ENCODE measurements around the gene MACROD2. TPM values are rescaled to one million over a fixed set of nuclear protein-coding genes. Genes with fewer than 3 reads are reported as not detected.
A peak's percentile ranks its signal among the peaks of the same experiment; 100 is the strongest.

Gene MACROD2
- total and polyA plus RNA-seq, 4 donors = 13.0 to 67.1 (median 20.7) TPM

- Histone ChIP-seq H3K9ac (ENCODE audit: insufficient read depth in 1 of 2, low read length in 2 of 2) (no peak overlapping the region), H3K36me3 (ENCODE audit: control insufficient read depth in 4 of 4, insufficient read depth in 4 of 4, low read length in 4 of 4) (no peaks in the 10 kb centered on the region), H3K4me3 (no peak overlapping the region), H3K27me3 (ENCODE audit: control insufficient read depth in 3 of 3, insufficient read depth in 3 of 3, low read length in 2 of 3) (no peaks in the 10 kb centered on the region), H3K4me1 (ENCODE audit: control insufficient read depth in 5 of 5, insufficient read depth in 5 of 5, low read length in 5 of 5) (peaks cover 0 to 5% (median 0%) of the 10 kb centered on the region in 5 donors), H3K27ac (ENCODE audit: low read depth in 1 of 2, low read length in 1 of 2) (no peak overlapping the region), H3K9me3 (ENCODE audit: control insufficient read depth in 4 of 4, insufficient read depth in 3 of 4, low read length in 3 of 4) (no peaks in the 10 kb centered on the region)
- 56 to 58% methylated on average over 3 of the region's 3 CpGs for WGBS, 2 donors
- TF ChIP-seq, protein P1, sequence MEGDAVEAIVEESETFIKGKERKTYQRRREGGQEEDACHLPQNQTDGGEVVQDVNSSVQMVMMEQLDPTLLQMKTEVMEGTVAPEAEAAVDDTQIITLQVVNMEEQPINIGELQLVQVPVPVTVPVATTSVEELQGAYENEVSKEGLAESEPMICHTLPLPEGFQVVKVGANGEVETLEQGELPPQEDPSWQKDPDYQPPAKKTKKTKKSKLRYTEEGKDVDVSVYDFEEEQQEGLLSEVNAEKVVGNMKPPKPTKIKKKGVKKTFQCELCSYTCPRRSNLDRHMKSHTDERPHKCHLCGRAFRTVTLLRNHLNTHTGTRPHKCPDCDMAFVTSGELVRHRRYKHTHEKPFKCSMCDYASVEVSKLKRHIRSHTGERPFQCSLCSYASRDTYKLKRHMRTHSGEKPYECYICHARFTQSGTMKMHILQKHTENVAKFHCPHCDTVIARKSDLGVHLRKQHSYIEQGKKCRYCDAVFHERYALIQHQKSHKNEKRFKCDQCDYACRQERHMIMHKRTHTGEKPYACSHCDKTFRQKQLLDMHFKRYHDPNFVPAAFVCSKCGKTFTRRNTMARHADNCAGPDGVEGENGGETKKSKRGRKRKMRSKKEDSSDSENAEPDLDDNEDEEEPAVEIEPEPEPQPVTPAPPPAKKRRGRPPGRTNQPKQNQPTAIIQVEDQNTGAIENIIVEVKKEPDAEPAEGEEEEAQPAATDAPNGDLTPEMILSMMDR (IDR thresholded peaks at IDR 0.05; ENCODE audit: control extremely low read depth, extremely low read depth) = no peak
- DNase-seq (no peak), ATAC-seq (ENCODE audit: insufficient read depth, low FRiP score) (no peak)
Measured at GRCh38 chr20:15918631-15919030, 1923.3 kb downstream of the MACROD2 start.

DNA sequence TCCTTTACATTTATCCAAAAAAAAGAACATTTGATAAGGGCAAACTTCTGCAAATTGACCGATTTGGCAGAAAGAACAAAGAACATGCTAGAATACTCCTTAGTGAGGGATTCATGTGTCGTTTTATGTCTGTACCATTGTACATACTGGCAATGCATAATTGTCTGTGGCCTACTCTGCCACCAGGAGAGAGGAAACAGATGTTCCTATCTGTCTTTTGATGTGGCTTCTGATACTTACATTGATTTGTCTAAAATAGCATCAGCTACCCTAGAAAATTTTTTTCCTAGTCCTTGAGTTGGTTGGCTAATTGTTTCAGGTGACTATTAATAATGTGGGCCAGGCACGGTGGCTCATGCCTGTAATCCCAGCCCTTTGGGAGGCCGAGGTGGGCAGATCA, 1923.8 kb downstream of the MACROD2 start:
- TF ChIP-seq, protein P1 (IDR thresholded peaks at IDR 0.05; ENCODE audit: control extremely low read depth, extremely low read depth) = no peak
- Histone ChIP-seq H3K27ac (ENCODE audit: low read depth in 1 of 2, low read length in 1 of 2) (no peak overlapping the region), H3K4me3 (no peak overlapping the region), H3K4me1 (ENCODE audit: control insufficient read depth in 5 of 5, insufficient read depth in 5 of 5, low read length in 5 of 5) (peaks cover 0 to under 1% (median 0%) of the 10 kb centered on the region in 5 donors), H3K9me3 (ENCODE audit: control insufficient read depth in 4 of 4, insufficient read depth in 3 of 4, low read length in 3 of 4) (no peaks in the 10 kb centered on the region), H3K9ac (ENCODE audit: insufficient read depth in 1 of 2, low read length in 2 of 2) (no peak overlapping the region), H3K36me3 (ENCODE audit: control insufficient read depth in 4 of 4, insufficient read depth in 4 of 4, low read length in 4 of 4) (no peaks in the 10 kb centered on the region), H3K27me3 (ENCODE audit: control insufficient read depth in 3 of 3, insufficient read depth in 3 of 3, low read length in 2 of 3) (no peaks in the 10 kb centered on the region)
- DNase-seq = no peak
- 39 to 52% methylated on average over 4 of the region's 4 CpGs for WGBS, 2 donors
- no peak for ATAC-seq (ENCODE audit: insufficient read depth, low FRiP score)

GRCh38 chr20:15921930-15922329, 1926.6 kb downstream of the MACROD2 start:
- WGBS, 2 donors = 79 to 81% methylated on average over 4 of the region's 4 CpGs
- Histone ChIP-seq H3K27me3 (ENCODE audit: control insufficient read depth in 3 of 3, insufficient read depth in 3 of 3, low read length in 2 of 3) (no peaks in the 10 kb centered on the region), H3K9me3 (ENCODE audit: control insufficient read depth in 4 of 4, insufficient read depth in 3 of 4, low read length in 3 of 4) (no peaks in the 10 kb centered on the region), H3K36me3 (ENCODE audit: control insufficient read depth in 4 of 4, insufficient read depth in 4 of 4, low read length in 4 of 4) (no peaks in the 10 kb centered on the region), H3K4me1 (ENCODE audit: control insufficient read depth in 5 of 5, insufficient read depth in 5 of 5, low read length in 5 of 5) (no peaks in the 10 kb centered on the region), H3K4me3 (no peak overlapping the region), H3K9ac (ENCODE audit: insufficient read depth in 1 of 2, low read length in 2 of 2) (no peak overlapping the region), H3K27ac (ENCODE audit: low read depth in 1 of 2, low read length in 1 of 2) (no peak overlapping the region)
- TF ChIP-seq, protein P1 (IDR thresholded peaks at IDR 0.05; ENCODE audit: control extremely low read depth, extremely low read depth) = no peak
- ATAC-seq (ENCODE audit: insufficient read depth, low FRiP score) (no peak), DNase-seq (peak in 1 of 3 donors; percentile 50)

- no peak overlapping the region for H3K9ac ChIP-seq (ENCODE audit: insufficient read depth in 1 of 2, low read length in 2 of 2)
- 90 to 93% methylated on average over 1 of the region's 1 CpG for WGBS, 2 donors
- DNase-seq = no peak
- no peaks in the 10 kb centered on the region for H3K27me3 ChIP-seq (ENCODE audit: control insufficient read depth in 3 of 3, insufficient read depth in 3 of 3, low read length in 2 of 3)
- H3K36me3 ChIP-seq (ENCODE audit: control insufficient read depth in 4 of 4, insufficient read depth in 4 of 4, low read length in 4 of 4) = no peaks in the 10 kb centered on the region
- no peak overlapping the region for H3K27ac ChIP-seq (ENCODE audit: low read depth in 1 of 2, low read length in 1 of 2)
- no peak for ATAC-seq (ENCODE audit: insufficient read depth, low FRiP score)
- no peaks in the 10 kb centered on the region for H3K9me3 ChIP-seq (ENCODE audit: control insufficient read depth in 4 of 4, insufficient read depth in 3 of 4, low read length in 3 of 4)
- H3K4me1 ChIP-seq (ENCODE audit: control insufficient read depth in 5 of 5, insufficient read depth in 5 of 5, low read length in 5 of 5) = no peaks in the 10 kb centered on the region
- no peak overlapping the region for H3K4me3 ChIP-seq
- TF ChIP-seq, protein P1 (IDR thresholded peaks at IDR 0.05; ENCODE audit: control extremely low read depth, extremely low read depth) = no peak
Measured at GRCh38 chr20:15922556-15922955, 1927.2 kb downstream of the MACROD2 start.

Measured in lung (tissue), 12 donors.